ENCODE results near the gene OR51B2.

GRCh38 chr11:5363679-5364078, 39.6 kb upstream of the OR51B2 start:
- TF ChIP-seq TAF1 (conservative IDR thresholded peaks at IDR 0.05): no peak
- TF ChIP-seq CTCF (IDR thresholded peaks at IDR 0.05; ENCODE audit: low read depth, low read length, missing input control): no peak
